Tibial artery (tissue), 4 donors: ENCODE results near the gene IFRD2.

Source experiments
- DNase-seq, 2 donors: peaks; one replicate each; pipeline ENCODE4 v3.0.0-alpha.2; 2019
- H3K27ac ChIP-seq, 2 donors: fragments of 200-600 bp; sonication (generic) in 1 of 2; 1 replicate in 1 of 2; 2 replicates in 1 of 2; pipeline ENCODE4 v1.5.1; 2018 to 2019; ENCODE audit warnings: mild to moderate bottlenecking in 1 of 2
- H3K27me3 ChIP-seq, 2 donors: fragments of 200-600 bp; sonication (generic) in 1 of 2; one replicate each; pipeline versions ENCODE4 v1.5.1 to v1.6.0; 2016 to 2019
- H3K36me3 ChIP-seq, 3 donors: fragments of 200-600 bp; sonication (generic) in 2 of 3; one replicate each; pipeline ENCODE4 v1.5.1; 2016 to 2019; ENCODE audit warnings: mild to moderate bottlenecking in 2 of 3
- H3K4me1 ChIP-seq, 4 donors: fragments of 200-600 bp; sonication (generic) in 2 of 4; 1 replicate in 3 of 4; 2 replicates in 1 of 4; pipeline ENCODE4 v1.5.1; 2016 to 2019
- H3K4me3 ChIP-seq, 2 donors: fragments of 200-600 bp; sonication (generic) in 1 of 2; 1 replicate in 1 of 2; 2 replicates in 1 of 2; pipeline ENCODE4 v1.5.1; 2018 to 2019; ENCODE audit warnings: mild to moderate bottlenecking in 2 of 2
- H3K9me3 ChIP-seq, 3 donors: fragments of 200-600 bp; sonication (generic) in 1 of 3; one replicate each; pipeline ENCODE4 v1.5.1; 2016 to 2019
- intact Hi-C: fragments of 100-400 bp; cut with DNase I; formaldehyde crosslinking; loops from one replicate; pipeline ENCODE4 v1.15.0; 2023; ENCODE audit warnings: low total_unique reads
- TF ChIP-seq, protein P1 (sequence below), 2 experiments: fragments of 200-600 bp in 1 of 2; fragments of 450-650 bp in 1 of 2; IDR thresholded peaks; one replicate each; pipeline ENCODE4 v1.5.1; 2017 to 2019; ENCODE audit warnings: antibody characterized with exemption in 2 of 2, mild to moderate bottlenecking in 1 of 2, moderate library complexity in 1 of 2

The IFRD2 gene, protein sequence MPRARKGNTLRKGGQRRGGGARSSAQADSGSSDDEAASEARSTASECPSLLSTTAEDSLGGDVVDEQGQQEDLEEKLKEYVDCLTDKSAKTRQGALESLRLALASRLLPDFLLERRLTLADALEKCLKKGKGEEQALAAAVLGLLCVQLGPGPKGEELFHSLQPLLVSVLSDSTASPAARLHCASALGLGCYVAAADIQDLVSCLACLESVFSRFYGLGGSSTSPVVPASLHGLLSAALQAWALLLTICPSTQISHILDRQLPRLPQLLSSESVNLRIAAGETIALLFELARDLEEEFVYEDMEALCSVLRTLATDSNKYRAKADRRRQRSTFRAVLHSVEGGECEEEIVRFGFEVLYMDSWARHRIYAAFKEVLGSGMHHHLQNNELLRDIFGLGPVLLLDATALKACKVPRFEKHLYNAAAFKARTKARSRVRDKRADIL

GRCh38 chr3:50292159-50293078 lies at the start of gene IFRD2:
IFRD2 (minus strand) TSS chr3:50292429; CDS start chr3:50292274, 155 bp downstream.
- DNase-seq, result peak; percentile 98 to 99
- intact Hi-C loops, result no loop called here
- Histone ChIP-seq H3K4me3 (peak within 1 kb of the TSS; percentile 91 to 100), H3K9me3 (no peaks in the 10 kb centered on the region), H3K27ac (peak within 1 kb of the TSS; percentile 92 to 96), H3K4me1 (peaks cover 0 to 26% (median 21%) of the 10 kb centered on the region in 4 donors), H3K36me3 (peaks cover 18 to 41% (median 30%) of the 10 kb centered on the region in 3 donors), H3K27me3 (no peaks in the 10 kb centered on the region)
- TF ChIP-seq, protein P1, sequence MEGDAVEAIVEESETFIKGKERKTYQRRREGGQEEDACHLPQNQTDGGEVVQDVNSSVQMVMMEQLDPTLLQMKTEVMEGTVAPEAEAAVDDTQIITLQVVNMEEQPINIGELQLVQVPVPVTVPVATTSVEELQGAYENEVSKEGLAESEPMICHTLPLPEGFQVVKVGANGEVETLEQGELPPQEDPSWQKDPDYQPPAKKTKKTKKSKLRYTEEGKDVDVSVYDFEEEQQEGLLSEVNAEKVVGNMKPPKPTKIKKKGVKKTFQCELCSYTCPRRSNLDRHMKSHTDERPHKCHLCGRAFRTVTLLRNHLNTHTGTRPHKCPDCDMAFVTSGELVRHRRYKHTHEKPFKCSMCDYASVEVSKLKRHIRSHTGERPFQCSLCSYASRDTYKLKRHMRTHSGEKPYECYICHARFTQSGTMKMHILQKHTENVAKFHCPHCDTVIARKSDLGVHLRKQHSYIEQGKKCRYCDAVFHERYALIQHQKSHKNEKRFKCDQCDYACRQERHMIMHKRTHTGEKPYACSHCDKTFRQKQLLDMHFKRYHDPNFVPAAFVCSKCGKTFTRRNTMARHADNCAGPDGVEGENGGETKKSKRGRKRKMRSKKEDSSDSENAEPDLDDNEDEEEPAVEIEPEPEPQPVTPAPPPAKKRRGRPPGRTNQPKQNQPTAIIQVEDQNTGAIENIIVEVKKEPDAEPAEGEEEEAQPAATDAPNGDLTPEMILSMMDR (IDR thresholded peaks at IDR 0.05), result no peak

GRCh38 chr3:50341537-50341936 lies 49.3 kb upstream of the IFRD2 start:
- Histone ChIP-seq H3K27ac (peak overlapping the region in 1 of 2 donors; percentile 99), H3K27me3 (no peaks in the 10 kb centered on the region), H3K9me3 (no peaks in the 10 kb centered on the region), H3K36me3 (no peaks in the 10 kb centered on the region), H3K4me1 (peaks cover 0 to 54% (median 40%) of the 10 kb centered on the region in 4 donors), H3K4me3 (peak overlapping the region; percentile 55 to 62)
- intact Hi-C loops, result loop anchor here (10.0 kb wide), 1 partner anchor 1633 kb away; the partner anchor contains the start of genes ABHD14A and ABHD14B
- DNase-seq, result no peak
- TF ChIP-seq, protein P1 (IDR thresholded peaks at IDR 0.05), result no peak

DNA sequence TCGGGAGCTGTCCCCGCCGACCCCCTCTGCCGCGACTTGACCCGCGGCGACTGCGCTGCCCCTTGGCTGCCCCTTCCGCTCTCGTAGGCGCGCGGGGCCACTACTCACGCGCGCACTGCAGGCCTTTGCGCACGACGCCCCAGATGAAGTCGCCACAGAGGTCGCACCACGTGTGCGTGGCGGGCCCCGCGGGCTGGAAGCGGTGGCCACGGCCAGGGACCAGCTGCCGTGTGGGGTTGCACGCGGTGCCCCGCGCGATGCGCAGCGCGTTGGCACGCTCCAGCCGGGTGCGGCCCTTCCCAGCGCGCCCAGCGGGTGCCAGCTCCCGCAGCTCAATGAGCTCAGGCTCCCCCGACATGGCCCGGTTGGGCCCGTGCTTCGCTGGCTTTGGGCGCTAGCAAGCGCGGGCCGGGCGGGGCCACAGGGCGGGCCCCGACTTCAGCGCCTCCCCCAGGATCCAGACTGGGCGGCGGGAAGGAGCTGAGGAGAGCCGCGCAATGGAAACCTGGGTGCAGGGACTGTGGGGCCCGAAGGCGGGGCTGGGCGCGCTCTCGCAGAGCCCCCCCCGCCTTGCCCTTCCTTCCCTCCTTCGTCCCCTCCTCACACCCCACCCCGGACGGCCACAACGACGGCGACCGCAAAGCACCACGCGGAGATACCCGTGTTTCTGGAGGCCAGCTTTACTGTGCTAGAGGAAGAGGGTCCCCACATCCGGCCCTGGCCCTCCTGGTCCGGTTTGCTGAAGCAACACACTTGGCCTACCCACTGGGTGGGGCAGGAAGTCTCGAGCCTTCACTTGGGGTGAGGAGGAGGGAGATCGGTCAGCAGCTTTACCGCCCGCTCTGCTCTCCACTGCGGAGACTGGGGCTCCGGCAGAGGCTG lies 48.5 kb upstream of the IFRD2 start, which contains the start of gene RASSF1:
Gene RASSF1 (minus strand): TSS at position 389 of the 882 bp plus-strand sequence. CDS start 31 bp downstream, at position 358.
- peak; percentile 82 to 92 for DNase-seq
- Histone ChIP-seq H3K27ac (peak within 1 kb of the TSS; percentile 98 to 99), H3K9me3 (no peaks in the 10 kb centered on the region), H3K27me3 (no peaks in the 10 kb centered on the region), H3K4me3 (peak within 1 kb of the TSS; percentile 55 to 62), H3K36me3 (no peaks in the 10 kb centered on the region), H3K4me1 (peaks cover 0 to 59% (median 44%) of the 10 kb centered on the region in 4 donors)
- TF ChIP-seq, protein P1 (IDR thresholded peaks at IDR 0.05), result no peak
- intact Hi-C loops, result loop anchor here (10.0 kb wide), 1 partner anchor 1634 kb away; the partner anchor contains the start of genes ABHD14A and ABHD14B

- TF ChIP-seq, protein P1 (IDR thresholded peaks at IDR 0.05), result no peak
- Histone ChIP-seq H3K4me1 (peaks cover 0 to 59% (median 43%) of the 10 kb centered on the region in 4 donors), H3K36me3 (no peaks in the 10 kb centered on the region), H3K27ac (peak overlapping the region; percentile 98 to 99), H3K27me3 (no peaks in the 10 kb centered on the region), H3K4me3 (peak overlapping the region; percentile 55 to 62), H3K9me3 (no peaks in the 10 kb centered on the region)
- intact Hi-C loops, result loop anchor here (10.0 kb wide), 1 partner anchor 1635 kb away; the partner anchor contains the start of genes ABHD14A and ABHD14B
- no peak for DNase-seq
Measured at GRCh38 chr3:50340147-50340447, 47.9 kb upstream of the IFRD2 start.
